Immature natural killer cell (primary cell): ENCODE results near the gene MYO7B. TPM values are rescaled to one million over a fixed set of nuclear protein-coding genes. Genes with fewer than 3 reads are reported as not detected.

Source experiments
- DNase-seq, 3 donors: peaks; one replicate each; pipeline ENCODE4 v3.0.0; 2022; ENCODE audit warnings: mixed read lengths in 1 of 3
- H3K27ac Mint-ChIP-seq, 6 donors: one replicate each; pipeline ENCODE4 v1.8.0; 2020; ENCODE audit warnings: mixed read lengths in 6 of 6, mild to moderate bottlenecking in 5 of 6, inconsistent platforms in 4 of 6, moderate library complexity in 3 of 6
- H3K27me3 Mint-ChIP-seq, 3 donors: one replicate each; pipeline ENCODE4 v1.8.0; 2020 to 2021; ENCODE audit warnings: low read depth in 3 of 3, mild to moderate bottlenecking in 3 of 3, mixed read lengths in 3 of 3, moderate library complexity in 3 of 3, inconsistent platforms in 1 of 3
- H3K36me3 Mint-ChIP-seq, 3 donors: one replicate each; pipeline ENCODE4 v1.8.0; 2020; ENCODE audit warnings: mixed read lengths in 3 of 3, inconsistent platforms in 2 of 3, mild to moderate bottlenecking in 2 of 3
- H3K4me1 Mint-ChIP-seq, 2 donors: one replicate each; pipeline ENCODE4 v1.8.0; 2020; ENCODE audit warnings: inconsistent platforms in 2 of 2, mild to moderate bottlenecking in 2 of 2, mixed read lengths in 2 of 2, moderate library complexity in 1 of 2
- H3K4me3 Mint-ChIP-seq, 5 donors: one replicate each; pipeline ENCODE4 v1.8.0; 2020; ENCODE audit warnings: mild to moderate bottlenecking in 5 of 5, mixed read lengths in 5 of 5, inconsistent platforms in 3 of 5, moderate library complexity in 3 of 5
- H3K9me3 Mint-ChIP-seq, 6 donors: one replicate each; pipeline ENCODE4 v1.8.0; 2020; ENCODE audit warnings: mild to moderate bottlenecking in 6 of 6, mixed read lengths in 6 of 6, inconsistent platforms in 4 of 6, moderate library complexity in 3 of 6
- polyA plus RNA-seq, 3 donors: library from polyadenylated mRNA; unstranded; fragments of 300-500 nt; fragmentation: Illumina TruSeq; gene quantifications; one replicate each; pipeline ENCODE4 v1.2.3, GENCODE V29; 2021

The MYO7B gene
- polyA plus RNA-seq, 3 donors from 2014 or later: 0.37 TPM; not detected in 2

DNA sequence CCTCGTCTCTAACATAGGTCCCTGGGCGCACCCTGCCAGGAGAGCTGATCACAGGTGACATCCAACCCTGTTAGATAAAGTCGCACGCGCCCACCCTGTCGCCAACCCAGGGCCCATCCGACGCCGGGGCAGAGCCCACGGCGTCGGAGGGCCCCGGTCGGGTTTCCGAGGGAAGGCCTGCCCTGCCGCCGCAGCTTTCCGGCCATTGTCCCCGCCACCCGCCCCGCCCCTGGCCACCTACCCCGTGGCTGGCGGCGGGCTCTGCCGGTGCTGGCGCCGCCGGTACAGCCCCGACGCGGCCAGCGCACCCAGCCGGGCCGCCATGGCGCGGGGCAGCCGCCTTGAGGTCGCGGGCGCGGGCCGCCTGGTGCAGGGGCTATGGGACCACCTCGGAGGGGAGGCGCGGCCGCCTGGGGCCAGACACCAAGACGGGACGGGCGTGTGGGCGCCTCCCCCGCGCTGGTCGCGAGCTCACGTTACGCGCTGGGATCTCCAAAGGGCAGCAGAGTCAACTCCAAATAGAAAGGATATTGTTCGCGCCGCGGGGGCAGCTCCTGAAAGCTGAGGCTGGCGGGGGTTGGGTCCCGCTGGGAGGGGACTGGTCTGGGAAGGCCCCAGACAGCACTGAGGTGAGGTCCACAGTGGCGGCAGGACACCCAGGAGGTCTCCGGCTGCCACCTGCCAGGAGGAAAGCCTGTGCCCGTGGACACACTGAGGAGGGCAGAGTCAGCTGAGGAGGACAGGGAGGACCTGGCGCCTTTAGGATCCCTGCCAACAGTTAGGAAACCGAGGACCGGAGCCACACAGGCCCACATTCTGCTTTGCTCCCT is 128.8 kb downstream of the MYO7B start:
- no peak overlapping the region for H3K4me3 Mint-ChIP-seq
- peaks cover 15 to 19% (median 15%) of the 10 kb centered on the region in 3 donors for H3K27me3 Mint-ChIP-seq
- no peak overlapping the region for H3K27ac Mint-ChIP-seq
- no peaks in the 10 kb centered on the region for H3K36me3 Mint-ChIP-seq
- no peak for DNase-seq
- no peaks in the 10 kb centered on the region for H3K4me1 Mint-ChIP-seq
- peaks cover 0 to 2% (median 0%) of the 10 kb centered on the region in 6 donors for H3K9me3 Mint-ChIP-seq

DNA sequence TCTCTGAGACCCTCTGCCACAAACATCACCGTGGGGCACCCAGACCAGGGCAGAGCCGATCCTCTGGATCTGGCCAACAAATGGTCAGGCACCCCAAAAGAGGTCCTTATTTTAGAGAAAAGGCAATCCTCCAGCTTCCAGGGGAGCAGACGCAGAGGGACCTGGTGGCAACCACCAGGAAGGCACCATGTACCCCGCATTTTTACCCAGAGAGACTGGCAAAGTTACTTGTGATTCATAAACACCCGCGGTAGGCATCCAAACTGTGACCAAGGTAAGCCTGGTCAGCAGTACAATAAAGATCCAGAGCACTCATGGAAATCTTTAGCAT is 129.4 kb downstream of the MYO7B start:
- Mint-ChIP-seq H3K9me3 (peaks cover 0 to 2% (median 0%) of the 10 kb centered on the region in 6 donors), H3K4me3 (no peak overlapping the region), H3K27ac (no peak overlapping the region), H3K36me3 (no peaks in the 10 kb centered on the region), H3K4me1 (no peaks in the 10 kb centered on the region), H3K27me3 (peaks cover 15 to 19% (median 18%) of the 10 kb centered on the region in 3 donors)
- DNase-seq: no peak

- Mint-ChIP-seq H3K36me3 (no peaks in the 10 kb centered on the region), H3K27me3 (peaks cover 15 to 21% (median 18%) of the 10 kb centered on the region in 3 donors), H3K27ac (no peak overlapping the region), H3K4me3 (no peak overlapping the region), H3K9me3 (peaks cover 0 to 2% (median 0%) of the 10 kb centered on the region in 6 donors), H3K4me1 (no peaks in the 10 kb centered on the region)
- DNase-seq: no peak
Measured at GRCh38 chr2:127665267-127665893, 129.9 kb downstream of the MYO7B start.

GRCh38 chr2:127669056-127669455 is 133.6 kb downstream of the MYO7B start:
- Mint-ChIP-seq H3K27me3 (peaks cover 12 to 18% (median 17%) of the 10 kb centered on the region in 3 donors), H3K4me1 (peaks cover 0 to under 1% of the 10 kb centered on the region in 2 donors), H3K36me3 (no peaks in the 10 kb centered on the region)

GRCh38 chr2:127670055-127670956 is 134.8 kb downstream of the MYO7B start:
- peaks cover 0 to 6% of the 10 kb centered on the region in 2 donors for H3K4me1 Mint-ChIP-seq
- no peak for DNase-seq
- H3K9me3 Mint-ChIP-seq: peaks cover 0 to 2% (median 0%) of the 10 kb centered on the region in 6 donors
- no peaks in the 10 kb centered on the region for H3K36me3 Mint-ChIP-seq
- H3K4me3 Mint-ChIP-seq: no peak overlapping the region
- no peak overlapping the region for H3K27ac Mint-ChIP-seq
- H3K27me3 Mint-ChIP-seq: peaks cover 10 to 20% (median 12%) of the 10 kb centered on the region in 3 donors

More at GRCh38 chr2:127669056-127669455, 133.6 kb downstream of the MYO7B start:
- Mint-ChIP-seq H3K4me3 (no peak overlapping the region), H3K9me3 (peaks cover 0 to 2% (median 0%) of the 10 kb centered on the region in 6 donors), H3K27ac (no peak overlapping the region)
- DNase-seq: no peak

DNA sequence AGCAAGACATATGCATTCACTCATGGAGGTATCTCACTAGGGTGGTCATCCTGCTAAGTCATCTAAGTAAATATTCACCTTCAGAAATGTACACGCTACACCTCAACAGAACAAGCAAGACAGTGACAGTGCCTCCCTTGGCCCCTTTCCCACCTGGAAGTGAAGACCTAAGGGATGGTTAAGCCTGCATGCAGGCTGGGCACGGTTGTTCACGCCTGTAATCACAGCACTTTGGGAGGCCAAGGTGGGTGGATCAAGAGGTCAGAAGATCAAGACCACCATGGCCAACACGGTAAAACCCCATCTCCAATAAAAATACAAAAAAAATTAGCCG is 135.4 kb downstream of the MYO7B start:
- Mint-ChIP-seq H3K9me3 (peaks cover 0 to 2% (median 0%) of the 10 kb centered on the region in 6 donors), H3K36me3 (peaks cover 0 to 3% (median 2%) of the 10 kb centered on the region in 3 donors), H3K27ac (no peak overlapping the region), H3K27me3 (peaks cover 10 to 23% (median 13%) of the 10 kb centered on the region in 3 donors), H3K4me1 (peaks cover 4 to 10% of the 10 kb centered on the region in 2 donors), H3K4me3 (no peak overlapping the region)
- DNase-seq: no peak

DNA sequence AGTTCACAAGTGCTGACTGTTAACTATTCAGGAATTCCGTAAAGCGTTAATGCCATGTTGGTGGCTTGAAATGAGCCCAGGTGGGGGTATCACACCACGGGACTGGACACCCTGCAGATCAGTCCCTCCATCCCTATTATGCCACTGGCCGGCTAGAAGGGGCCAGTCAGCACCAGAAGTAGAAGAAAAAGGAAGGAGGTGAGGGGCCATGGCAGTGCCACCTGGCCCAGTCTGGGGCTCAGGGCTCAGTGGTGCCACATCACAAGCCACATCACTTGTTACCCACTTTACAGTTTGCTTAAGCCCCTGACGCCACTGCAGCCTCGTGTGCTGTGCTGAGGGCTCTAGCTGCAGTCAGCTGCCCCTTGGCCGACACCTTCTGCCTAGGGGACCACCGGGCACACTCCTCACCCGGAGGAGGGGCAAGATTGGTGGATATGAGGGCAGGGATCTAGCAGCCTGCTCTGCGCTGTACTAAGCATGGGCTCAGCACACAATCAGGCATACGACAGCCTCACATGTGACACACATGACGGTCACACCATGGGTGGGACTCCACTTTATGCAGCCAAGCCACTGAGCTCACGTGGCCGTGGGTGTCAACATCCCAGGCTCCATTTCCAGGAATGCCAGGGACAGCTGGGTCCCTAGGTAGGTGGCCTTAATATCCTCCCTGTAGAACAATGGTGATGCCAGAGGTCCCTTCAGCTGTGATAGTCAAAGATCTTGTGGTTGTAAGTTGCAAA is 136.2 kb downstream of the MYO7B start:
- H3K27me3 Mint-ChIP-seq: peaks cover 11 to 28% (median 12%) of the 10 kb centered on the region in 3 donors
- peaks cover 8 to 15% of the 10 kb centered on the region in 2 donors for H3K4me1 Mint-ChIP-seq
- peaks cover 0 to 5% (median 4%) of the 10 kb centered on the region in 3 donors for H3K36me3 Mint-ChIP-seq
- no peak for DNase-seq
- no peaks in the 10 kb centered on the region for H3K9me3 Mint-ChIP-seq
- no peak overlapping the region for H3K27ac Mint-ChIP-seq
- H3K4me3 Mint-ChIP-seq: no peak overlapping the region

DNA sequence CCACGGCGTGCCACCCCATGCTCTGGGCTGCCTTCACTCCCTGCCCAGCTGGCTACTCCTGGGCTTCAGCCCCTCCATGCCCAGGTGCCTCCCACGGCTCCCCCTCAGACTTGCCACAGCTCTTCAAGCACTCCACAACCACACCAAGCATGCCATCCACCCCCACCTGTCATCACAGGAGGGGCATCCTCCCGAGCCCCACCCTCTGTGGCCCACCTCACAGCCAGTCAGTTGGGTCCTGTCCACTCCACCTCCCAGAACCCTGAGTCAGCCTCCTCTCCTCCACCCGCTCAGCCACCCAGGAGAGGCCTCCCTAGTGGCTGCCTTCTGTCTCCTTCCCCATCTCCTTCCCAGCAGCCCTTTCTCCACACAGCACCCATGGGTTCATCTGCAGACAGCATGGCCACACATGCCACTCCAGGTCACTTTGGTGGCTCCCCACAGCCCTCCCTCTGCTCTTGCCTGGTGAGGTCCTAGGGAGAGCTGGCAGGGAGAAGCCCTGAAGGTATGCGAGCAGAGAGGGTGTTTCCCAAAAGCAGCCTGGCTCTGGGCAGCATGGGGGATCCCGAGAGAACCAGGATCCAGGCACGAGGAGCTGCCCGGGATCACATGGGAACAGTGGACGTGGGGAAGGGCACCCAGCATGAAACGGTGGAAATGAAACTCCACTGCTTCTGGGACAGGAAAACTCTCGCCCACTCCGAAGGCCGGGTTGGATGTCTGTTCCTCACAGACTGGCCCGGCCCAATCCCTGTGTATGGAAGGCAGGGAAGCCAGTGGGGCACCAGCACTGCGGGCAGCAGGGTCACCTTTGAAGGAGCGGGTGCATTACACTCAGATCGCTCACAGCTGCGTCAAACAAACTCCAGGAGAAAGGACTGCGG is 137.1 kb downstream of the MYO7B start:
- H3K9me3 Mint-ChIP-seq: no peaks in the 10 kb centered on the region
- H3K4me1 Mint-ChIP-seq: peaks cover 8 to 15% of the 10 kb centered on the region in 2 donors
- peak overlapping the region in 1 of 5 donors; percentile 49 for H3K4me3 Mint-ChIP-seq
- H3K27me3 Mint-ChIP-seq: peaks cover 9 to 34% (median 11%) of the 10 kb centered on the region in 3 donors
- no peak overlapping the region for H3K27ac Mint-ChIP-seq
- peaks cover 0 to 5% (median 4%) of the 10 kb centered on the region in 3 donors for H3K36me3 Mint-ChIP-seq
- DNase-seq: no peak

GRCh38 chr2:127673291-127674069 is 138.0 kb downstream of the MYO7B start:
- H3K4me3 Mint-ChIP-seq: peak overlapping the region; percentile 13 to 55 (median 49)
- H3K36me3 Mint-ChIP-seq: peaks cover 0 to 5% (median 4%) of the 10 kb centered on the region in 3 donors
- peaks cover 8 to 35% (median 9%) of the 10 kb centered on the region in 3 donors for H3K27me3 Mint-ChIP-seq
- H3K9me3 Mint-ChIP-seq: no peaks in the 10 kb centered on the region
- no peak for DNase-seq
- no peak overlapping the region for H3K27ac Mint-ChIP-seq
- peaks cover 8 to 15% of the 10 kb centered on the region in 2 donors for H3K4me1 Mint-ChIP-seq

DNA sequence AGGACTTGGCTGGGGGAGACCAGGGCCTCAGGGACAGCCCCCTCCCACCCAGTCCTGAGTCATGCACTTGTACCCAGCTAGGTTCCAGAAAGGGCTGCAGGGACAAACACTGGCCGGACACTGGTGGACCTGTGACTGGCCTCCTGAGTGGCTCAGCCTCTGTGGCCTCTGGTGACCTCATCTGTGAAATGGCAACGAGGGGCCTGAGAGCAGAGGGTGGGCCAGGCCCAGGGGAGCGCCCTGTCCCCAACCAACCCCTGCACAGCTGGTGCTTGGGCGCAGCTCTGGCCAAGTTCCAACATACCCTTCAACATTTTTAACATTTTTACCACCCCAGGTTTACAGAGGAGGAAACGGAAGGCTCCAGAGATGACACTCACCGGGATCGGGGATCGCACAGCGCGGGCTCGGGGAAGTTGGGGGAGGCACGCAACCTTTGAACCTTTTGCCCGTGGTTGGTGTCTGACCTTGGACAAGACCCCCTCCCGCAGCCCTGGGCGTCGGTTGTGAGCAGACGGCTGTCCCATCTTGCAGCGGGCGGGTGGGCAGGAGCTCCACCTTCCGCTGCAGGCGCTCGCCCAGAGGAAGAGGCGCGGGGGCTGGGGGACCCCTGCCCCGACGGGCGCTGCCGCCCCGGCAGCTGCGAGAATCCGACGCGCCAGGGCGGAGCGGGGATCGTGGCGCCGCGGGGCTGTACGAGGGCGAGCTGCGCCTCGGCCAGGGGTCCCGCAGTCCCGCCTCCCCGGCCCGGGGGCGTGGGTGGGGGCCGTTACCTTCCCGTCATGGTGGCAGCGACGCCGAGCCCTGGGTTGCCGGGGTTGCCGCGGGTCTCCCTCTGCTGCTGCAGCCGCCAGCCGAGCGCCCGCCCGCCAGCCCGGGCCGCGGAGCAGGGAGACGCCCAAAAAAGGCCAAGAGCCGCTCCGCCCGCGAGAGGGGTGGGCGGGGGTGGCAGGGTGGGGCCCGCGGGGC is 139.0 kb downstream of the MYO7B start:
- Mint-ChIP-seq H3K27me3 (peaks cover 8 to 35% (median 9%) of the 10 kb centered on the region in 3 donors), H3K9me3 (no peaks in the 10 kb centered on the region), H3K27ac (peak overlapping the region in 1 of 6 donors; percentile 58), H3K4me1 (peaks cover 8 to 15% of the 10 kb centered on the region in 2 donors), H3K36me3 (peaks cover 0 to 5% (median 4%) of the 10 kb centered on the region in 3 donors), H3K4me3 (peak overlapping the region; percentile 35 to 74 (median 74))
- no peak for DNase-seq
